C4-2B (cell line): ENCODE measurements around the gene LRRC61.
"Not testable (repeated sequence)": the region's sequence is repeated elsewhere in the genome, so short reads cannot be mapped to it uniquely, and the experiment has no call there.

Experiments
- ZFX ChIP-seq: fragments of 450-650 bp; IDR thresholded peaks from 2 replicates; pipeline ENCODE4 v1.6.1; 2017
- TF ChIP-seq, protein P1 (sequence below): fragments of 450-650 bp; conservative IDR thresholded peaks from 2 replicates; pipeline ENCODE4 v1.5.1; 2017; ENCODE audit warnings: mild to moderate bottlenecking

DNA sequence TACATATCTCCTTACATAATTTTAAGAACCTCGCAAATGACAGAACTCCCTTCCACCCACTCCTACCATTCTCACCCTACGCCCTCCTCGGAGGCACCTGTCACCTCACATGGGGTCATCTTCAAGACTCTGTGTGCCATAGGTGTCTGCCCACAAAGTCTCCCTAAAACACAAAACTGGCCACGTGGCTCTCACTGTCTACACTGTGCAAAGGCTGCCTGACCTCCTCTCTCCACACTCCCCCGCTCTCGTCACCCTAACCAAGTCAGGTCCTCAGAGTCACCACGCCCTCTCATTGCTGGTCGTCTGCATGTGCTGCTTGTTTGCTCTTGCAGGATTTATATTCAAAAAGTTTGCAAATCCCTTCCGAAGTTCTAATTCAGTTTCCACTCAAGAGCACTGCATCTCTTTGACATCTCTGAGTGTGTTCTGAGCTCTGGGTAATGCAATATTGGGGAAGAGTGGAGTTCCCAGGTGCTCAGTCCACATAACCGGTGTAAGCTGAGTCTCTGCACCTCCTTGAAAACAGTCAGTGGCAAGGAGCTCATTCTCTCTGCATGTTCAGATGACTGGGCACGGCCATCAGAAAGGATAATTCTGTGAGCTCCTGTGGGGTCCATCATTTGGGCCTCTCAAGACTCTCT lies 17.8 kb upstream of the LRRC61 start:
- TF ChIP-seq, protein P1, sequence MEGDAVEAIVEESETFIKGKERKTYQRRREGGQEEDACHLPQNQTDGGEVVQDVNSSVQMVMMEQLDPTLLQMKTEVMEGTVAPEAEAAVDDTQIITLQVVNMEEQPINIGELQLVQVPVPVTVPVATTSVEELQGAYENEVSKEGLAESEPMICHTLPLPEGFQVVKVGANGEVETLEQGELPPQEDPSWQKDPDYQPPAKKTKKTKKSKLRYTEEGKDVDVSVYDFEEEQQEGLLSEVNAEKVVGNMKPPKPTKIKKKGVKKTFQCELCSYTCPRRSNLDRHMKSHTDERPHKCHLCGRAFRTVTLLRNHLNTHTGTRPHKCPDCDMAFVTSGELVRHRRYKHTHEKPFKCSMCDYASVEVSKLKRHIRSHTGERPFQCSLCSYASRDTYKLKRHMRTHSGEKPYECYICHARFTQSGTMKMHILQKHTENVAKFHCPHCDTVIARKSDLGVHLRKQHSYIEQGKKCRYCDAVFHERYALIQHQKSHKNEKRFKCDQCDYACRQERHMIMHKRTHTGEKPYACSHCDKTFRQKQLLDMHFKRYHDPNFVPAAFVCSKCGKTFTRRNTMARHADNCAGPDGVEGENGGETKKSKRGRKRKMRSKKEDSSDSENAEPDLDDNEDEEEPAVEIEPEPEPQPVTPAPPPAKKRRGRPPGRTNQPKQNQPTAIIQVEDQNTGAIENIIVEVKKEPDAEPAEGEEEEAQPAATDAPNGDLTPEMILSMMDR, result not testable (repeated sequence)
- TF ChIP-seq ZFX, result not testable (repeated sequence)
